Common myeloid progenitor, CD34-positive (primary cell): Measurements from ENCODE around the gene SELENOF.
"Not testable (repeated sequence)": the region's sequence is repeated elsewhere in the genome, so short reads cannot be mapped to it uniquely, and the experiment has no call there.

Experiments
- CTCF ChIA-PET: fragments of 350-600 bp; sonication (Branson Sonifier 250); formaldehyde crosslinking; loops from one replicate; lab custom pipeline; 2021; ENCODE audit warnings: antibody characterized with exemption; lab: Charles Lee
- POLR2A ChIA-PET: fragments of 350-600 bp; sonication (Branson Sonifier 250); formaldehyde crosslinking; loops from one replicate; lab custom pipeline; 2021; ENCODE audit warnings: antibody characterized with exemption; lab: Charles Lee
- DNase-seq, 3 donors: peaks; one replicate each; pipeline versions ENCODE4 v3.0.0 to v3.0.0-alpha.2; 2013
- H3K27ac ChIP-seq, 2 experiments: 1 replicate in 1 of 2; 2 replicates in 1 of 2; pipeline ENCODE4 v1.7.0; 2013; ENCODE audit warnings: inconsistent platforms in 2 of 2, low read length in 2 of 2, mild to moderate bottlenecking in 2 of 2, low read depth in 1 of 2, moderate library complexity in 1 of 2; ENCODE audit not compliant: severe bottlenecking in 2 of 2, insufficient read depth in 1 of 2, poor library complexity in 1 of 2
- H3K27me3 ChIP-seq, 5 experiments: replicated peaks in 2 of 5; 1 replicate in 3 of 5; 2 replicates in 2 of 5; pipeline versions ENCODE4 v1.6.1 to v1.7.0; 2013; ENCODE audit warnings: low read length in 4 of 5, mild to moderate bottlenecking in 2 of 5, moderate library complexity in 2 of 5, inconsistent platforms in 1 of 5; ENCODE audit not compliant: insufficient read depth in 5 of 5, control insufficient read depth in 4 of 5
- H3K36me3 ChIP-seq, 4 experiments: 1 replicate in 2 of 4; 2 replicates in 2 of 4; pipeline versions ENCODE4 v1.6.1 to v1.7.0; 2013; ENCODE audit warnings: low read length in 3 of 4, control low read depth in 1 of 4, mild to moderate bottlenecking in 1 of 4; ENCODE audit not compliant: control insufficient read depth in 4 of 4, insufficient read depth in 4 of 4
- H3K4me1 ChIP-seq, 4 experiments: 1 replicate in 3 of 4; 2 replicates in 1 of 4; pipeline versions ENCODE4 v1.6.1 to v1.7.1; 2013; ENCODE audit warnings: low read length in 3 of 4, mild to moderate bottlenecking in 3 of 4, control low read depth in 1 of 4, inconsistent platforms in 1 of 4, moderate library complexity in 1 of 4; ENCODE audit not compliant: control insufficient read depth in 4 of 4, insufficient read depth in 4 of 4; ENCODE audit errors: control extremely low read depth in 1 of 4
- H3K4me3 ChIP-seq, 7 experiments: 1 replicate in 4 of 7; 2 replicates in 3 of 7; pipeline versions ENCODE4 v1.5.1 to v1.7.0; 2013; ENCODE audit warnings: mild to moderate bottlenecking in 7 of 7, low read length in 6 of 7, moderate library complexity in 6 of 7, inconsistent platforms in 2 of 7, low read depth in 2 of 7, control low read depth in 1 of 7; ENCODE audit not compliant: insufficient read depth in 4 of 7, control insufficient read depth in 1 of 7; ENCODE audit errors: extremely low read depth in 1 of 7
- H3K9me3 ChIP-seq, 5 experiments: 1 replicate in 4 of 5; 2 replicates in 1 of 5; pipeline versions ENCODE4 v1.6.1 to v1.7.1; 2013; ENCODE audit warnings: low read length in 4 of 5, mild to moderate bottlenecking in 2 of 5, inconsistent platforms in 1 of 5, low read depth in 1 of 5, moderate library complexity in 1 of 5; ENCODE audit not compliant: control insufficient read depth in 4 of 5, insufficient read depth in 2 of 5; ENCODE audit errors: control extremely low read depth in 1 of 5
- WGBS: methylation state at CpG from one replicate; pipeline ENCODE4 v1.1.5; 2013; ENCODE audit not compliant: insufficient coverage; 5-methylcytosine and 5-hydroxymethylcytosine counted together

The SELENOF gene

GRCh38 chr1:86912281-86912900 is 1.5 kb downstream of the SELENOF start:
- DNase-seq, result no peak
- H3K4me1 ChIP-seq, result peaks cover 11 to 35% (median 27%) of the 10 kb centered on the region in 4 experiments

GRCh38 chr1:86906419-86906818 is 7.5 kb downstream of the SELENOF start:
- no peak overlapping the region for H3K4me3 ChIP-seq
- H3K27me3 ChIP-seq, result no peaks in the 10 kb centered on the region
- H3K9me3 ChIP-seq, result no peaks in the 10 kb centered on the region
- no CpG with 5 or more reads among the region's 2 CpGs for WGBS
- DNase-seq, result peak in 2 of 3 donors; percentile 16 to 32
- CTCF ChIA-PET, result no interaction called here
- H3K27ac ChIP-seq, result no peak overlapping the region
- POLR2A ChIA-PET, result no interaction called here
- H3K36me3 ChIP-seq, result peaks cover 5 to 32% (median 10%) of the 10 kb centered on the region in 4 experiments
- H3K4me1 ChIP-seq, result peaks cover 0 to 3% (median under 1%) of the 10 kb centered on the region in 4 experiments

More at GRCh38 chr1:86912281-86912900, 1.5 kb downstream of the SELENOF start:
- Histone ChIP-seq H3K27ac (peak overlapping the region in 1 of 2 experiments; percentile 99), H3K9me3 (no peaks in the 10 kb centered on the region), H3K4me3 (peak overlapping the region in 6 of 7 experiments; percentile 5 to 100 (median 99)), H3K36me3 (peaks cover 0 to 14% (median 2%) of the 10 kb centered on the region in 4 experiments), H3K27me3 (no peaks in the 10 kb centered on the region)
- 88% methylated on average over 5 of the region's 6 CpGs for WGBS
- POLR2A ChIA-PET, result interaction anchor here (0.6 kb wide), 1 partner anchor 222 kb away, joined by 3 read pairs; no protein-coding TSS in a partner anchor
- CTCF ChIA-PET, result interaction anchor here (0.9 to 1.1 kb wide), 2 partner anchors 11 to 52 kb away, joined by 4 to 5 read pairs; no protein-coding TSS in a partner anchor

GRCh38 chr1:86905875-86906274 is 8.1 kb downstream of the SELENOF start:
- Histone ChIP-seq H3K36me3 (peaks cover 7 to 34% (median 13%) of the 10 kb centered on the region in 4 experiments), H3K4me3 (no peak overlapping the region), H3K9me3 (no peaks in the 10 kb centered on the region), H3K27me3 (no peaks in the 10 kb centered on the region), H3K27ac (no peak overlapping the region), H3K4me1 (peaks cover 0 to under 1% (median 0%) of the 10 kb centered on the region in 4 experiments)
- POLR2A ChIA-PET, result no interaction called here
- CTCF ChIA-PET, result no interaction called here
- WGBS, result no CpG with 5 or more reads among the region's 1 CpG
- DNase-seq, result no peak

- CTCF ChIA-PET, POLR2A ChIA-PET, H3K9me3 ChIP-seq, H3K27me3 ChIP-seq, H3K27ac ChIP-seq, DNase-seq, H3K4me1 ChIP-seq, H3K4me3 ChIP-seq: not testable (repeated sequence)
- WGBS, result 100% methylated on average over 1 of the region's 33 CpGs
- H3K36me3 ChIP-seq, result peaks cover 6 to 32% (median 22%) of the 10 kb centered on the region in 4 experiments
Measured at GRCh38 chr1:86899401-86899800, 14.5 kb downstream of the SELENOF start.

GRCh38 chr1:86888327-86888726 is 25.6 kb downstream of the SELENOF start:
- H3K9me3 ChIP-seq, result no peaks in the 10 kb centered on the region
- POLR2A ChIA-PET, result no interaction called here
- no peak overlapping the region for H3K27ac ChIP-seq
- 100% methylated on average over 4 of the region's 5 CpGs for WGBS
- CTCF ChIA-PET, result interaction anchor here (1.7 kb wide), 1 partner anchor 14 kb away, joined by 6 read pairs; no protein-coding TSS in a partner anchor
- H3K27me3 ChIP-seq, result no peaks in the 10 kb centered on the region
- peaks cover 2 to 12% (median 7%) of the 10 kb centered on the region in 4 experiments for H3K36me3 ChIP-seq
- no peaks in the 10 kb centered on the region for H3K4me1 ChIP-seq
- no peak overlapping the region for H3K4me3 ChIP-seq
- DNase-seq, result no peak

GRCh38 chr1:86887479-86888162 is 26.3 kb downstream of the SELENOF start:
- Histone ChIP-seq H3K36me3 (peaks cover 2 to 12% (median 7%) of the 10 kb centered on the region in 4 experiments), H3K27ac (no peak overlapping the region), H3K4me1 (no peaks in the 10 kb centered on the region), H3K9me3 (no peaks in the 10 kb centered on the region), H3K4me3 (no peak overlapping the region), H3K27me3 (no peaks in the 10 kb centered on the region)
- CTCF ChIA-PET, result interaction anchor here (1.7 kb wide), 1 partner anchor 15 kb away, joined by 6 read pairs; no protein-coding TSS in a partner anchor
- no peak for DNase-seq
- POLR2A ChIA-PET, result no interaction called here
- WGBS, result 97% methylated on average over 5 of the region's 5 CpGs

- no peak overlapping the region for H3K4me3 ChIP-seq
- no peaks in the 10 kb centered on the region for H3K4me1 ChIP-seq
- H3K27ac ChIP-seq, result no peak overlapping the region
- H3K9me3 ChIP-seq, result no peaks in the 10 kb centered on the region
- no peak for DNase-seq
- peaks cover 7 to 25% (median 18%) of the 10 kb centered on the region in 4 experiments for H3K36me3 ChIP-seq
- WGBS, result 100% methylated on average over 1 of the region's 1 CpG
- POLR2A ChIA-PET, result no interaction called here
- H3K27me3 ChIP-seq, result no peaks in the 10 kb centered on the region
- CTCF ChIA-PET, result no interaction called here
Measured at GRCh38 chr1:86875722-86876121, 38.2 kb downstream of the SELENOF start.
